ENCODE results near the gene TBC1D32. TPM values are rescaled to one million over a fixed set of nuclear protein-coding genes. Genes with fewer than 3 reads are reported as not detected.

Gene TBC1D32
- polyA plus RNA-seq, 1 donor (not counting 4 experiments of a cell fraction or from before 2014, with no cell fraction given), result 6.7 TPM

GRCh38 chr6:121187200-121187832, 147.0 kb downstream of the TBC1D32 start:
- Histone ChIP-seq H3K27me3 (ENCODE audit: control insufficient read depth, extremely low read depth, insufficient read depth, low read length) (no peaks in the 10 kb centered on the region), H3K9ac (ENCODE audit: control insufficient read depth, extremely low read depth, insufficient read depth, low read length) (no peak overlapping the region), H3K9me3 (ENCODE audit: control insufficient read depth, low read depth, low read length) (no peaks in the 10 kb centered on the region), H3K9me1 (ENCODE audit: control insufficient read depth, extremely low read depth, insufficient read depth, low read length) (no peaks in the 10 kb centered on the region), H3K27ac (ENCODE audit: control insufficient read depth, insufficient read depth, low read length) (no peak overlapping the region), H3K36me3 (ENCODE audit: control insufficient read depth in 2 of 2, extremely low read depth in 1 of 2, insufficient read depth in 2 of 2, low read length in 2 of 2) (no peaks in the 10 kb centered on the region), H3K4me2 (ENCODE audit: control insufficient read depth, extremely low read depth, insufficient read depth, low read depth, low read length) (no peak overlapping the region), H3K4me1 (ENCODE audit: control insufficient read depth, extremely low read depth, insufficient read depth, low read length) (no peaks in the 10 kb centered on the region), H4K20me1 (ENCODE audit: control insufficient read depth, extremely low read depth, insufficient read depth, low read length) (no peaks in the 10 kb centered on the region), H2AFZ (ENCODE audit: control insufficient read depth, low read length) (no peak overlapping the region), H3K79me2 (ENCODE audit: control insufficient read depth, insufficient read depth, low read length) (no peaks in the 10 kb centered on the region), H3K4me3 (ENCODE audit: control insufficient read depth in 2 of 3, extremely low read depth in 1 of 3, insufficient read depth in 2 of 3, low read depth in 1 of 3, low read length in 3 of 3) (no peak overlapping the region)
- FAIRE-seq (peak; percentile 5), DNase-seq (ENCODE audit: low read depth, low spot score) (no peak)
- dilution Hi-C loops (cut with MboI; ENCODE audit: extremely low pct_ligation_motif_present, low sequenced_read_pairs), result no loop called here
- no peak for TF ChIP-seq EZH2 (IDR thresholded peaks at IDR 0.05; ENCODE audit: low read length)
- TF ChIP-seq, protein P1, sequence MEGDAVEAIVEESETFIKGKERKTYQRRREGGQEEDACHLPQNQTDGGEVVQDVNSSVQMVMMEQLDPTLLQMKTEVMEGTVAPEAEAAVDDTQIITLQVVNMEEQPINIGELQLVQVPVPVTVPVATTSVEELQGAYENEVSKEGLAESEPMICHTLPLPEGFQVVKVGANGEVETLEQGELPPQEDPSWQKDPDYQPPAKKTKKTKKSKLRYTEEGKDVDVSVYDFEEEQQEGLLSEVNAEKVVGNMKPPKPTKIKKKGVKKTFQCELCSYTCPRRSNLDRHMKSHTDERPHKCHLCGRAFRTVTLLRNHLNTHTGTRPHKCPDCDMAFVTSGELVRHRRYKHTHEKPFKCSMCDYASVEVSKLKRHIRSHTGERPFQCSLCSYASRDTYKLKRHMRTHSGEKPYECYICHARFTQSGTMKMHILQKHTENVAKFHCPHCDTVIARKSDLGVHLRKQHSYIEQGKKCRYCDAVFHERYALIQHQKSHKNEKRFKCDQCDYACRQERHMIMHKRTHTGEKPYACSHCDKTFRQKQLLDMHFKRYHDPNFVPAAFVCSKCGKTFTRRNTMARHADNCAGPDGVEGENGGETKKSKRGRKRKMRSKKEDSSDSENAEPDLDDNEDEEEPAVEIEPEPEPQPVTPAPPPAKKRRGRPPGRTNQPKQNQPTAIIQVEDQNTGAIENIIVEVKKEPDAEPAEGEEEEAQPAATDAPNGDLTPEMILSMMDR (optimal IDR thresholded peaks at IDR 0.05 in 1 of 3, IDR thresholded peaks at IDR 0.05 in 1 of 3, conservative IDR thresholded peaks at IDR 0.05 in 1 of 3; ENCODE audit: extremely low read depth in 1 of 3, insufficient read depth in 2 of 3, low read length in 3 of 3), result no peak

GRCh38 chr6:121183742-121184141, 150.5 kb downstream of the TBC1D32 start:
- no peak for DNase-seq (ENCODE audit: low read depth, low spot score)
- Histone ChIP-seq H3K27ac (ENCODE audit: control insufficient read depth, insufficient read depth, low read length) (no peak overlapping the region), H3K4me1 (ENCODE audit: control insufficient read depth, extremely low read depth, insufficient read depth, low read length) (no peaks in the 10 kb centered on the region), H3K36me3 (ENCODE audit: control insufficient read depth in 2 of 2, extremely low read depth in 1 of 2, insufficient read depth in 2 of 2, low read length in 2 of 2) (no peaks in the 10 kb centered on the region), H4K20me1 (ENCODE audit: control insufficient read depth, extremely low read depth, insufficient read depth, low read length) (no peaks in the 10 kb centered on the region), H3K4me3 (ENCODE audit: control insufficient read depth in 2 of 3, extremely low read depth in 1 of 3, insufficient read depth in 2 of 3, low read depth in 1 of 3, low read length in 3 of 3) (no peak overlapping the region), H3K9me1 (ENCODE audit: control insufficient read depth, extremely low read depth, insufficient read depth, low read length) (no peaks in the 10 kb centered on the region), H2AFZ (ENCODE audit: control insufficient read depth, low read length) (no peak overlapping the region), H3K9me3 (ENCODE audit: control insufficient read depth, low read depth, low read length) (no peaks in the 10 kb centered on the region), H3K4me2 (ENCODE audit: control insufficient read depth, extremely low read depth, insufficient read depth, low read depth, low read length) (no peak overlapping the region), H3K9ac (ENCODE audit: control insufficient read depth, extremely low read depth, insufficient read depth, low read length) (no peak overlapping the region), H3K79me2 (ENCODE audit: control insufficient read depth, insufficient read depth, low read length) (no peaks in the 10 kb centered on the region), H3K27me3 (ENCODE audit: control insufficient read depth, extremely low read depth, insufficient read depth, low read length) (no peaks in the 10 kb centered on the region)
- dilution Hi-C loops (cut with MboI; ENCODE audit: extremely low pct_ligation_motif_present, low sequenced_read_pairs), result no loop called here
- TF ChIP-seq, protein P1 (optimal IDR thresholded peaks at IDR 0.05 in 1 of 3, IDR thresholded peaks at IDR 0.05 in 1 of 3, conservative IDR thresholded peaks at IDR 0.05 in 1 of 3; ENCODE audit: extremely low read depth in 1 of 3, insufficient read depth in 2 of 3, low read length in 3 of 3), result no peak
- FAIRE-seq, result no peak
